Caco-2 (cell line): Measurements from ENCODE around the gene KIF26B. TPM values are rescaled to one million over a fixed set of nuclear protein-coding genes. Genes with fewer than 3 reads are reported as not detected.

Experiments
- BruUV-seq: library from RNA; stranded (reverse); fragments of 400-500 nt; replicated peaks from 2 replicates; lab custom pipeline; 2021; lab: Mats Ljungman, UMichigan
- CTCF ChIA-PET: fragments of 300-600 bp; sonication (Branson Sonifier 250); formaldehyde crosslinking; loops from one replicate; lab custom pipeline; 2022; ENCODE audit warnings: antibody characterized with exemption; lab: Charles Lee
- POLR2A ChIA-PET: fragments of 300-600 bp; sonication (Branson Sonifier 250); formaldehyde crosslinking; loops from one replicate; lab custom pipeline; 2022; ENCODE audit warnings: antibody characterized with exemption; lab: Charles Lee
- DNase-seq, 2 experiments: peaks; one replicate each; pipeline versions ENCODE4 v3.0.0 to v3.0.0-alpha.2; 2020 to 2022
- H3K27me3 ChIP-seq: replicated peaks from 2 replicates; pipeline ENCODE4 v1.6.0; 2011; ENCODE audit warnings: low read length; ENCODE audit not compliant: control insufficient read depth, insufficient read depth
- H3K36me3 ChIP-seq: 2 replicates; pipeline ENCODE4 v1.5.1; 2011; ENCODE audit warnings: low read length; ENCODE audit not compliant: control insufficient read depth, insufficient read depth
- H3K4me1 ChIP-seq: fragments of 250-450 bp; sonication (Bioruptor Pico); 2 replicates; pipeline ENCODE4 v1.5.1; 2020; ENCODE audit warnings: mild to moderate bottlenecking
- H3K4me3 ChIP-seq: 2 replicates; pipeline ENCODE4 v1.5.1; 2011; ENCODE audit warnings: low read depth, mild to moderate bottlenecking, control low read depth, low read length
- H3K9me3 ChIP-seq: fragments of 250-450 bp; sonication (Bioruptor Pico); 2 replicates; pipeline ENCODE4 v1.5.1; 2020; ENCODE audit warnings: mild to moderate bottlenecking, moderate library complexity
- H3K27ac Mint-ChIP-seq: one replicate; pipeline ENCODE4 v1.8.0; 2022; ENCODE audit warnings: mixed read lengths; ENCODE audit not compliant: unreplicated experiment
- H3K27me3 Mint-ChIP-seq: one replicate; pipeline ENCODE4 v1.8.0; 2022; ENCODE audit warnings: mixed read lengths; ENCODE audit not compliant: insufficient read depth, unreplicated experiment
- H3K36me3 Mint-ChIP-seq: one replicate; pipeline ENCODE4 v1.8.0; 2022; ENCODE audit warnings: mild to moderate bottlenecking, mixed read lengths; ENCODE audit not compliant: insufficient read depth, unreplicated experiment
- H3K4me1 Mint-ChIP-seq: one replicate; pipeline ENCODE4 v1.8.0; 2022; ENCODE audit warnings: low read depth, mixed read lengths; ENCODE audit not compliant: unreplicated experiment
- H3K4me3 Mint-ChIP-seq: one replicate; pipeline ENCODE4 v1.8.0; 2022; ENCODE audit warnings: mild to moderate bottlenecking, moderate library complexity, mixed read lengths; ENCODE audit not compliant: unreplicated experiment
- H3K9me3 Mint-ChIP-seq: one replicate; pipeline ENCODE4 v1.8.0; 2022; ENCODE audit warnings: mixed read lengths; ENCODE audit not compliant: unreplicated experiment
- intact Hi-C: fragments of 100-400 bp; cut with micrococcal nuclease; formaldehyde crosslinking; loops from one replicate; pipeline ENCODE4 v1.10.0; 2022; ENCODE audit not compliant: unreplicated experiment
- total RNA-seq: library from RNA; stranded (reverse); gene quantifications from 2 replicates; pipeline ENCODE4 v1.2.3, GENCODE V29; 2022
- TF ChIP-seq, protein P1 (sequence below), 2 experiments: fragments of 200-600 bp in 1 of 2; IDR thresholded peaks; 1 replicate in 1 of 2; 2 replicates in 1 of 2; pipeline versions ENCODE4 v1.5.1 to v1.8.0; 2011 to 2022; ENCODE audit warnings: antibody characterized with exemption in 1 of 2, control low read depth in 1 of 2, inconsistent platforms in 1 of 2, low read depth in 1 of 2, low read length in 1 of 2, mild to moderate bottlenecking in 1 of 2, moderate library complexity in 1 of 2; ENCODE audit not compliant: insufficient read depth in 1 of 2, severe bottlenecking in 1 of 2, unreplicated experiment in 1 of 2

KIF26B gene
- total RNA-seq, 1 experiment from 2014 or later: 4.9 TPM

DNA sequence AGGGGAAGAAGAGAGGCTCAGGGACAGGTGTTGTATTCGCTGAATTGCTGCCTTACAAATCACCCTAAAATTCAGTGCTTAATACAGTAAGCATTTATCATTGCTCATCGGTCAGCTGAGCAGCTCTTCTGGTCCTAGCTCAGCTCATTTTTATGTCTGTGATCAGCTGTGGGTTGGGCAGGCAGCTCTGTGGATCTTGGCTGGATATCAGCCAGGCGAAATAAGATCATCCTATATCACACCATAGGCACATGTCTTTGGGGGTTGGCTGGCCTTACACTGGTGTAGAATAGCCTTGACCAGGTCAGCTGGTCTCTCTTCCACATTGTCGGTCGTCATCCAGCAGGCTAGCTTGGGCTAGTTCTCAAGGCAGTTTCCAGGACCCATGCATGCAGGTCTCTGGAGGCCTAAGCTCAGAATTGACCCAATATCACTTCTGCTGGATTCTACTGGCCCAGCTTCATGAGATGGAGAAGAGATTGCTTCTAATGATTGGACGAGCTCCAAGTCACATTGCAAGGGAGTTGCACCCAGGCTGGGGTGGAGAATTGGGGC lies 448.6 kb downstream of the KIF26B start:
- no peaks in the 10 kb centered on the region for H3K27me3 ChIP-seq
- intact Hi-C loops: no loop called here
- H3K9me3 Mint-ChIP-seq: no peaks in the 10 kb centered on the region

GRCh38 chr1:245604979-245605378 lies 450.2 kb downstream of the KIF26B start:
- ChIA-PET CTCF (no interaction called here), POLR2A (no interaction called here)
- no peaks in the 10 kb centered on the region for H3K27me3 Mint-ChIP-seq
- TF ChIP-seq, protein P1, sequence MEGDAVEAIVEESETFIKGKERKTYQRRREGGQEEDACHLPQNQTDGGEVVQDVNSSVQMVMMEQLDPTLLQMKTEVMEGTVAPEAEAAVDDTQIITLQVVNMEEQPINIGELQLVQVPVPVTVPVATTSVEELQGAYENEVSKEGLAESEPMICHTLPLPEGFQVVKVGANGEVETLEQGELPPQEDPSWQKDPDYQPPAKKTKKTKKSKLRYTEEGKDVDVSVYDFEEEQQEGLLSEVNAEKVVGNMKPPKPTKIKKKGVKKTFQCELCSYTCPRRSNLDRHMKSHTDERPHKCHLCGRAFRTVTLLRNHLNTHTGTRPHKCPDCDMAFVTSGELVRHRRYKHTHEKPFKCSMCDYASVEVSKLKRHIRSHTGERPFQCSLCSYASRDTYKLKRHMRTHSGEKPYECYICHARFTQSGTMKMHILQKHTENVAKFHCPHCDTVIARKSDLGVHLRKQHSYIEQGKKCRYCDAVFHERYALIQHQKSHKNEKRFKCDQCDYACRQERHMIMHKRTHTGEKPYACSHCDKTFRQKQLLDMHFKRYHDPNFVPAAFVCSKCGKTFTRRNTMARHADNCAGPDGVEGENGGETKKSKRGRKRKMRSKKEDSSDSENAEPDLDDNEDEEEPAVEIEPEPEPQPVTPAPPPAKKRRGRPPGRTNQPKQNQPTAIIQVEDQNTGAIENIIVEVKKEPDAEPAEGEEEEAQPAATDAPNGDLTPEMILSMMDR (IDR thresholded peaks at IDR 0.05; ENCODE audit: insufficient read depth in 1 of 2, low read depth in 1 of 2, low read length in 1 of 2, severe bottlenecking in 1 of 2, unreplicated experiment in 1 of 2): no peak
- peaks cover 24% of the 10 kb centered on the region for H3K4me1 Mint-ChIP-seq
- H3K36me3 Mint-ChIP-seq: peaks cover 10% of the 10 kb centered on the region
- no peaks in the 10 kb centered on the region for H3K9me3 ChIP-seq
- intact Hi-C loops: no loop called here
- H3K4me1 ChIP-seq: peaks cover 18% of the 10 kb centered on the region
- H3K4me3 ChIP-seq: no peak overlapping the region
- H3K4me3 Mint-ChIP-seq: no peak overlapping the region
- DNase-seq: no peak
- no peak overlapping the region for H3K27ac Mint-ChIP-seq
- no peaks in the 10 kb centered on the region for H3K9me3 Mint-ChIP-seq
- no peaks in the 10 kb centered on the region for H3K27me3 ChIP-seq
- H3K36me3 ChIP-seq: no peaks in the 10 kb centered on the region
- BruUV-seq: no TSS peak

More for the DNA sequence above, 448.6 kb downstream of the KIF26B start:
- DNase-seq: no peak
- H3K27ac Mint-ChIP-seq: no peak overlapping the region
- H3K36me3 Mint-ChIP-seq: peaks cover 4% of the 10 kb centered on the region
- ChIA-PET POLR2A (no interaction called here), CTCF (no interaction called here)
- no peak overlapping the region for H3K4me3 Mint-ChIP-seq
- Histone ChIP-seq H3K4me3 (no peak overlapping the region), H3K36me3 (no peaks in the 10 kb centered on the region), H3K4me1 (0 out of 2 replicates have a peak, but pooled peaks cover 5% of the 10 kb centered on the region), H3K9me3 (no peaks in the 10 kb centered on the region)
- TF ChIP-seq, protein P1 (IDR thresholded peaks at IDR 0.05; ENCODE audit: insufficient read depth in 1 of 2, low read depth in 1 of 2, low read length in 1 of 2, severe bottlenecking in 1 of 2, unreplicated experiment in 1 of 2): no peak
- H3K27me3 Mint-ChIP-seq: no peaks in the 10 kb centered on the region
- peaks cover 13% of the 10 kb centered on the region for H3K4me1 Mint-ChIP-seq
- BruUV-seq: no TSS peak

DNA sequence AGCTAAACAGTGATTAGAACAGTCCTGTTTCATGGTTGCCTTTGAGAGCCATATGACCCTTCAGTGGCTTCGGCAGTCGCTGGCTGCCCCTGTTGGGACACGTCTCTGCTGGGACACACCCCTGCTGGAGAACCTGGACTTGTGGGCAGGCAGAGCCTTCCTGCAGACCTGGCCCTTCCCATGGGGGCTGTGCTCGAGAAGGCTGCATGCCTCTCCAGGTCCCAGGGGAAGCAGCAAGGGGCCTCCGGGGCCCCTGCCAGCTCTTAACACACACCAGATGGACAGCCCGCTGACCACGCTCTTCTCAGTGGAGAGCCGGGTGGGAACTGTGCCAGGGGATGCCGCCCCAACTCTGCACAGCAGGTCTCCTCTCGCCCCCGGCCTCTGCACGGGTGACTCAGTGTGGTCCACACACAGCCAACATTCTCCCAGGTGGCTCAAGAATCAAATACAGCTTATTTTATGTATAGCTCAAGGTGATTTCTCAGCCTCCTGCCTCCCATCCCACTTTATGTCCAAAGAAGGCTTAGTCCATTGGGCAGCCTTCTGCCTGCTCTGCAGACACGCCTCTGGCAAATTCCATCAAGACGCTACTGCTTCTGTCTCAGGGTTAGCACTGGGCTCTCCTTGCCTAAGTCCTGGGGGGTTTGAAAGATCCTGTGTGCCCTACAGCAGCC lies 450.8 kb downstream of the KIF26B start:
- no TSS peak for BruUV-seq
- no peaks in the 10 kb centered on the region for H3K27me3 ChIP-seq
- no peak overlapping the region for H3K27ac Mint-ChIP-seq
- H3K4me1 Mint-ChIP-seq: peaks cover 30% of the 10 kb centered on the region
- H3K9me3 Mint-ChIP-seq: no peaks in the 10 kb centered on the region
- TF ChIP-seq, protein P1 (IDR thresholded peaks at IDR 0.05; ENCODE audit: insufficient read depth in 1 of 2, low read depth in 1 of 2, low read length in 1 of 2, severe bottlenecking in 1 of 2, unreplicated experiment in 1 of 2): no peak
- no peaks in the 10 kb centered on the region for H3K36me3 ChIP-seq
- no peaks in the 10 kb centered on the region for H3K27me3 Mint-ChIP-seq
- DNase-seq: no peak
- POLR2A ChIA-PET: no interaction called here
- H3K36me3 Mint-ChIP-seq: peaks cover 10% of the 10 kb centered on the region
- intact Hi-C loops: no loop called here
- H3K4me1 ChIP-seq: peaks cover 25% of the 10 kb centered on the region
- no peaks in the 10 kb centered on the region for H3K9me3 ChIP-seq
- CTCF ChIA-PET: no interaction called here
- no peak overlapping the region for H3K4me3 Mint-ChIP-seq
- no peak overlapping the region for H3K4me3 ChIP-seq
